GM18867 (cell line): ENCODE measurements around the gene MAEL.
A peak's percentile ranks its signal among the peaks of the same experiment; 100 is the strongest.
"Not testable (repeated sequence)": the region's sequence is repeated elsewhere in the genome, so short reads cannot be mapped to it uniquely, and the experiment has no call there.

ENCODE experiments used
- ATAC-seq: cut with Tn5 transposase; IDR thresholded peaks from one replicate; pipeline ENCODE4 v1.9.1; 2021; ENCODE audit warnings: mild to moderate bottlenecking, moderate library complexity; ENCODE audit not compliant: unreplicated experiment

Gene MAEL

DNA sequence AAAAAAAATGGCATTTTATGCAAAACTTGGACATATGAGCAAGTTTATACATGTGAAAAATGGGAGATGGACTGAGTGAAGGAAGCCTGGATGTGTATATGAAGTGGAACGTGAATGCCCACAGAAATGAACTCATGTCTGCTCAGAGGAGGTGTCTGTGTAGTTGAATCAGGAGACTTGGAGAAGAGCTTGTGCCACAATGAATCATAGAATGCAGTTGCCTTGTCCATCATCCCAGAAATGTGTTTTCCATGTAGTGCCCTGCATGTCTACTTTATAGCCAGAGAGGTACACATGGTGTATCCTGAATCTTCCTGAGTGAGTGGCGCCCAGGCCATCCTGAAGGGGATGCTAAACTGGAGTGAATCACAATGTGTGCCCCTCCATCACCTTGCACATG lies 11.1 kb upstream of the MAEL start:
- ATAC-seq, result no peak

DNA sequence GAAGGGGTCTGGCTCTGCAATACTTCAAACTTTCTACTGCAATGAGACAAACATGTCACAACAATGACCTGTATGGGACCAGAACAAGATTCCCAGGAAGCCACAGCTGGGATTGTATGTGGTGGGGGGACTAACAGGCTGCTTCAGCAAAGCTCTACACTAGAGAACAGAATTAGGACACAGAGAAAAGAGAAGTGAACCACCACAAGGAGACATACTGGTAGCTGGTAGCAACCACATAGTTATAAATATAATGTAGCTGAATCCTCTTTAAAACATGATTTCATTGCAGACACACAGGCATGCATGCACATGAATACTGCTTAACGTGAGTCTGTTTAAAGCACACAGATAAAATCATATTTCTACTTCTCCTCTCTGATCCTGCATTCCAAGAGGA lies 10.3 kb upstream of the MAEL start:
- peak; percentile 55 for ATAC-seq

DNA sequence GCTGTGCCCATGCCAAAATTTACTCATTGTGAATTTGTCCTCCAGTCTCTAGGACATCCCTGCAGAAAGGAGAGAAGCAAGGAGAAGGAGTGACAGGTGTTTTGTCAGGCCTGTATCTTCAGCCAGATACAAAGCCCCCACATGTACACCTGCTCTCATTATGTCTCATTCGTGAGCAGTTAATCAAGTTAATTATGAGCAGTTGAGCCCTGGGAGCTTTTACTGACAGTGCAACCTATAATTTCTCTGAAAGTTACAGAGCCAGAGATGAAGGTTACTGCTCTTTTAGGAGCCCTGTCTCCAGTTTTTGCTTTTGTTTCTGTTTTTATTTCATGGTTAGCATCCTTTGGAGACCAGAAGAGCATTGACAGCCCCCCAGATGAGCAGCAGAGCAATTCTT lies 8.7 kb upstream of the MAEL start:
- ATAC-seq, result no peak

DNA sequence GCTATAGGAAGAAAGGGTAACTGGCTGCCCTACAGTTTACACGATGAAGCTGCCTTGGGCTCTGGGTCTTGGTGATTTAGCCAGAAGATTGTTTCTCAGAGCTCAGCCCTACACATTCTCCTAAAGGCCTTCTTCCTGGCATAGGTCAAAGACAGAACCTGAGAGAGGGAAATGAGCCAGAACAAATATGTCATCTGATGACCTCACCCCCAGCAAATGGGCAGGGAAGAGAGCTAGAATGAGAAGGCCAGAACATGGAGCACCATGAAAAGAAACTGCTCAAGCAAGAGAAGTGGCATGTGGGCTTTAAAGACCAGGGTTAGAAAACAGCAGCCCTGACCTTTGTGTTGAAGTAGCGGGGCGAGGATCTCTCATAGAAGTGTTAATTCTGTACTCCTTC lies 8.3 kb upstream of the MAEL start:
- ATAC-seq, result no peak

DNA sequence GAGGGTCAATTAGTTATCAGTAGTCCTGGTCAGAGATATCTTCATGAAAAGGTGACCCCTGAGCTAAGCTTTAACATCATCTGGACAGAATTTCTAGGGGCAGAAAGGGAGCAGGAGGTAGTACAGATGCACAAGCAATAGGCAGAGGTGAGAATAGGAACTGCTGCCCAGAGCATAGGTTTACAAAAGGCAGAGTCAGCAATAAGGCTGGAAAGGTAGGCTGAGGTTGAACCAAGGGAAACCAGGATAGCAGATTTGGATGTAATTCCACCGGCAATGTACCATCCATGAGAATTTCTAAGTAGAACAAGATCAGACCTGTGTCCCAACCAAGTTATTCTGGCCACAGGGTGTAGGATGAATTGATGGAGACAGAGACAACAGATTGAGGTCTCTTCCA lies 7.5 kb upstream of the MAEL start:
- ATAC-seq, result no peak

DNA sequence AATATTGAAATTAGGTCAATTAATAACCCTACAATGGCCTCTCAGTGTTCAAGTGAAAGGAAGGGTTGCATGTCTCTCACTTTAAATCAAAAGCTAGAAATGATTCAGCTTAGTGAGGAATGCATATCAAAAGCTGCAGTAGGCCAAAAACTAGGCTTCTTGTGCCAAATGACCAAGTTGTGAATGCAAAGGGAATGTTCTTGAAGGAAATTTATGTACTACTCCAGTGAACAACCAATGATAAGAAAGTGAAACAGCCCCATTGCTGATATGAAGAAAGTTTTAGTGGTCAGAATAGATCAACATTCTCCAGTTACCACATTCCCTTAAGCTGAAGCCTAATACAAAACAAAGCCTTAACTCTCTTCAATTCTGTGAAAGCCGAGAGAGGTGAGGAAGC lies 10.0 kb downstream of the MAEL start:
- ATAC-seq, result peak; percentile 43

DNA sequence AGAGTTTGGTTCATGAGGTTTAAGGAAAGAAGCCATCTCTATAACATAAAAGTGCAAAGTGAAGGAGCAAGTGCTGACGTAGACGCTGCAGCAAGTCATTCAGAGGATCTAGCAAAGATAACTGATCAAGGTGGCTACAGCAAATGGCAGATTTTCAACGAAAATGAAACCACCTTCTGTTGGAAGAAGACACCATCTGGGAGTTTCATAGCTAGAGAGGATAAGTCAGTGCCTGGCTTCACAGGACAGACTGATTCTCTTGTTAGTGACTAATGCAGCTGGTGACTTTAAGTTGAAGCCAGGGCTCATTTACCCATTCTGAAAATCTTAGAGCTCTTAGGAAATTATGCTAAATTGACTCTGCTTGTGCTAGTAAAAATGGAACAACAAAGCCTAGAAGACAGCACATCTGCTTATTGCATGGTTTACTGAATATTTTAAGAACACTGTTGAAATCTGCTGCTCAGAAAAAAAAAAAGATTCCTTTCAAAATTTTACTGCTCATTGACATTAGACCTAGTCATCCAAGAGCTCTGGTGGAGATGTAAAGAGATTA lies 10.5 kb downstream of the MAEL start:
- ATAC-seq, result peak; percentile 85

DNA sequence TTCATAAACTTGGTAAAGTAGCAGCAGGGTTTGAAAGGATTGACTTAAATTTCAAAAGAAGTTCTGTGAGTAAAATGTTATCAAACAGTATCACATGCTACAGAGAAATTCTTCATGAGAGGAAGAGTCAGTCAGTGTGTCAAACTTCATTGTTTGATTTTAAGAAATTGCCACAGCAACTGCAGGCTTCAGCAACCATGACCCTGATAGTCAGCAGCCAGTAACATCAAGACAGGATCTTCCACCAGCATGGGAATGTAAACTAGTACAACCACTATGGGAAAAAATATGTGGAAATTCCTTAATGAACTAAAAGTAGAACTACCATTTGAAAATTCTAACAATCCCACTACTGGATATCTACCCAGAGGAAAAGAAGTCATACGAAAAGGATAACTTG lies 11.5 kb downstream of the MAEL start:
- no peak for ATAC-seq

DNA sequence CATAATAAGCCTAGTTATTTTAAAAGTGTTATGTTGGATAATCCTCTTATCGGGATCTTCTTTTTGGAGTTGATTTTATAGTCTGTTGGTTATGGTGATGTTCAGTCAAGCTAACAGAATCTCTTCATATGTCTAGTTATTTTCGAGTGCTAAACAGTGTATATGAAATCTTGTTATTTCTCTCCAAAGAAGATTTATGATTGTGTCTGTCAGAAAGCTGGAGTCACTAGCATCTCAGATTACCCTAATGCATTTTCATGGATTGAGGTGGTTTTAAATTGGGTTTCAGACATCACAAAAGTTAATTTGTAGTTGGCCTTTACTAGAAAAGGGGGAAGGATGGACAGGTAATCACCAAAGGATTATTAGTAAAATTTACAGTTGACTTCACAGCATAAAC lies 13.3 kb downstream of the MAEL start:
- no peak for ATAC-seq

DNA sequence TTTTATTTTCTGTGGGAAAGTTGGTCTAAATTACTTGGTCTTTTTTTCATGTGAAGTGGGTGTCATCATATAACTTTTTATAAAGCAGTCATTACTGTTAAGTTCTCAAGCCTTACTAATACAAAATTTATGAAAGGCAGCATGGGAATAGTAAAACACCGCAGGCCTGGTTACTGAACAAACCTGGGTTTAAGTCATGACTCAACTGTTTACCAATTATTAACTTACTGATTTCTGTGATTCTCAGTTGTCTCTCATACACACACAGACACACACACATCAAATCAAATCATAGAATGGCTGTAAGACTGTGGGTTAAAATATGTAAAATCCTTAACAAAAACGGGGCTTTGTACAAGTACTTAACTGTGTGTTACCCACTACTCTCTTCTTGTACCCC lies 14.6 kb downstream of the MAEL start:
- ATAC-seq, result no peak

DNA sequence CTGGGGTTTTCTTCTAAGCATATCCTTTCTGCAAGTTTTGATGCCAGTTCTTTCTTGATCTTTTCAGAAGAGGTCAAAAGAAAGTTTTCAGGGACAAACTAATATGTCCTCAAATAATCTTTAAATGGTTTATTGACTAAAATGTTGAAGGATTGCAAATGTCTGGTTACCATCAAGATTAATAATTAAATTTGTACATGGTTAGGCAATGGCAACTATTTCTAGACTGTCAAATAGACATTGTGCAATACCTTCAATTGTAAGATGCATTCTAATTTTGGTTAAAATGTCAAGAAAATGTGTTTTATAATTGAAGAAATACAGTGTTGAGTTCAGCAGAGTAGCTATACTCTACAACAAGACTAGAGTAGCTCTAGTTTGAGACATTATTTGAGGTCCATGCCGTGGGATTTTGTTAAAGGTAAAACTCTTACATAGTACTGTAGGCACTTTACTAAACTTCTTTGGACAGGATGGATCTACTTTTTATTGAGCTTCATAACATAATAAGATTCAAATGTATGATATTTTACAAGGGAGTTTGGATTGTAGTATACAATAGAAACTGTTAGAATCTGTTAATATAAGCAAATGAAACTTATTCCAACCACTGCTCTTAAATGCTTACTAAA lies 22.6 kb downstream of the MAEL start:
- no peak for ATAC-seq

DNA sequence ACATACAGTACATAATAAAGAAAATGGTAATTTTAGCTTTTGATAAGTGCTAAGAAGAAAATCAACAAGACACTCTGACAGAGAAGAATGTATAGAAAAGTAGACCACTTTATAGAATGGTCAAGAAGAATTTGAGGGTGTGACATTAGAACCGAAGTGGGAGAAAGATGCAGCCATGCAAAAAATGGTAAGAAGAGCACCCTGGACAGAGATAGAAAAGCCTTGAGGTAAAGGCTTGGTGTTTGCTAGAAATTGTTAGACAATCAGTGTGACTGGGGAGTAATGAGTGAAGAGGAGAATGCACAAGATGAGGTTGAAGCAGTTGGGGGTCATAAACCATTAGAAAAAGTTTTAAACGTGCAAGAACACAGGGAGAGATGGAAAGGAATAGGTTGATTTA lies 23.5 kb downstream of the MAEL start:
- ATAC-seq, result no peak

DNA sequence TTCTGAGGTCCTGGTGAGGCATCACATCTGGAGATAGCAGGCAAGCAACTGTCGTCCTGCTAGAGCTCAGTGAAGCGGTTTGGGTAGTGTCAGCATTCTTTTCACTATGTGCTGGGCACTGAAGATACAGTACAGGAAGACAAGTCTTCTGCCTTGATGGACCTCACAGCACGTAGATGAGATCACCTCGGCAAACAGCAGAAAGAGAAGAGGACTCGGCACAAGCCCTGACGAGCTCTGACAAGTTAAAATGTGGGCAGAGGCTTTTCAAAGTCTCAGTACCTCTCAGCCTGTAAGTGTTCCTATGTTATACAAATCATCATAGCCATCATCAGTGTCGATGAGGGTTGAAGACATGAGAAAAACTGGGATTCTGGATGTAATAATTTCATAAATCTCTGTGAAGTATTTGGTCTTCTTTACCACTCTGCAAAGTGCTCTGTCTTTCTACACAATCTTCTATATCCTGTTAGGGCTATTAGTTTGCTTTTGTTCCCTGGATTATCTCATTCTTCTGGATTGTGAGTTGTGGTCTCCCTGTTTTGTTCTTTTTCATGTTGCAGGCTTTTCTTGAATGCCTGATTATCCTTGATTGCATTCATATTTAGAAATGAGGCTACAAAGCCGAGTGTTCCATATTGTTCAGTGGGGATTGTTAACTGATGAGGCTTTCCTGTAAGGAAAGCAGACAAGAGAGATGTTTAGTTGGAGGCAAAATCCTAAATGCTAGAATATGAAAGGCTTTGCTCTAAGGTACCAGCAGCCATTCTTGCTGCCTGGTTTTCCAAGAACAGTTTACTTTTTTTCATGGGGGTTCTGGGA lies 24.2 kb downstream of the MAEL start:
- no peak for ATAC-seq

DNA sequence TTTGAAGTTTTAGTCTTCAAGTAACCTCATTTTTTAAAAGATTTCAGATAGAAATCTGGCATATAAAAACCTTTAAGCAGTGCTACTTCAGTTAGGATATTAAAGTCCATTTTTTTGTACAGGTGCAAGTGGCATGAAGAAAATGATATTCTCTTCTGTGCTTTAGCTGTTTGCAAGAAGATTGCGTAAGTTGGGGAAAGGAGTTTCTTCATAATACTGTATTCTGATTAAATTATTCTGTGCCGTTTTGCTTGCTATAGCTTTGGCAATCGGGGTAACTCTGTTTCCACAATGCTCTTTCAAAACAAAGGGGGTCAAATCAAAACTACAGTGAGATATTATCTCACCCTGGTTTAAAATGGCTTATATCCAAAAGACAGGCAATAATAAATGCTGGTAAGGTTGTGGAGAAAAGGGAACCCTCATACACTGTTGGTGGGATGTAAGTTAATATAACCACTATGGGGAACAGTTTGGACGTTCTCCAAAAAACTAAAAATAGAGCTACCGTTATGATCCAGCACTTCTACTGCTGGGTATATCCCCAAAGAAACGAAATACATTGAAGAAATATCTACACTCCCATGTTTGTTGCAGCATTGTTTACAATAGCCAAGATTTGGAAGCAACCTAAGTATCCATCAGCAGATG lies 27.1 kb downstream of the MAEL start:
- no peak for ATAC-seq

DNA sequence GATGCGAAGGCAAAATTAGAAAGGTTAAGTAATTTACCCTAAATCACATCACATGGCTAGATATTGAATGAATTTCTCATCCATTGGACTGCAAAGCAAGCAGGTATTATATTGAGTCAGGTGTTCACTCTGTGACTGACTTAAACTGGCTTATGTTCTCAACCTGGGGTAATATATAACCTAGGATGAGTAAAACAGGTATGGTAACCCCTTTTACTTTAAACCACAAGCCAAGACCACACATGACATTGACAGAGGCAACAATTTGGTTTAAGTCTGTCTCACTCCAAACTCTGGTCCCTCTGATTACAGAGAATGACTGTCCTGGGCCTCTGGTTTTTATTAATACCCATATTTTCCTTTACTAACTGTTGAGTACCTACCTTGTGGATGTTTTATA lies 33.3 kb downstream of the MAEL start:
- ATAC-seq, result peak; percentile 55

DNA sequence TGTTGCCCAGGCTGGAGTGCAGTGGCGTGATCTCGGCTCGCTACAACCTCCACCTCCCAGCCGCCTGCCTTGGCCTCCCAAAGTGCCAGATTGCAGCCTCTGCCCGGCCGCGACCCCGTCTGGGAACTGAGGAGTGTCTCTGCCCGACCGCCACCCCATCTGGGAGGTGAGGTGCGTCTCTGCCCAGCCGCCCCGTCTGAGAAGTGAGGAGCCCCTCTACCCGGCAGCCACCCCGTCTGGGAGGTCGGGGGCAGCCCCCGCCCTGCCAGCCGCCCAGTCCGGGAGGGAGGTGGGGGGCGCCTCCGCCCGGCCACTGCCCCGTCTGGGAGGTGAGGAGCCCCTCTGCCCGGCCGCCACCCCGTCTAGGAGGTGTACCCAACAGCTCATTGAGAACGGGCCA lies 40.5 kb downstream of the MAEL start:
- ATAC-seq, result not testable (repeated sequence)

DNA sequence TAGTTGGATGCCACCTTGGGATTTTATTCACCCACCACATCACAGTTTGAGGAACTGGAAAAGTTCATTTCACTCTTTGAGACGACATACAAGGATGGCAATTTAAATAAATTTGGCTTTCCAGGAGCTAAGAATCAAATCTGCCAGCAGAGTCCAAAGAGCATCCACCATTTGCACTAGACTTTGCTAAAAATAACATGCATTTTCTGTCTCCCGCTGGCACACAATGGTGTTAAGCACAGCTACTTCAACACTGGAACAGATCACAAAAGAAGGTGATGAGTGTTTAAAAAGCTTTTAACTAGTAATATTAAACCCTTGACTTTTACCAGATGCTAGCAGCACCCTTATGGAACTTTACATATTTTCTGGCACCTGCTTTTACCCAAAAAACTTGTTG lies 44.6 kb downstream of the MAEL start:
- no peak for ATAC-seq

DNA sequence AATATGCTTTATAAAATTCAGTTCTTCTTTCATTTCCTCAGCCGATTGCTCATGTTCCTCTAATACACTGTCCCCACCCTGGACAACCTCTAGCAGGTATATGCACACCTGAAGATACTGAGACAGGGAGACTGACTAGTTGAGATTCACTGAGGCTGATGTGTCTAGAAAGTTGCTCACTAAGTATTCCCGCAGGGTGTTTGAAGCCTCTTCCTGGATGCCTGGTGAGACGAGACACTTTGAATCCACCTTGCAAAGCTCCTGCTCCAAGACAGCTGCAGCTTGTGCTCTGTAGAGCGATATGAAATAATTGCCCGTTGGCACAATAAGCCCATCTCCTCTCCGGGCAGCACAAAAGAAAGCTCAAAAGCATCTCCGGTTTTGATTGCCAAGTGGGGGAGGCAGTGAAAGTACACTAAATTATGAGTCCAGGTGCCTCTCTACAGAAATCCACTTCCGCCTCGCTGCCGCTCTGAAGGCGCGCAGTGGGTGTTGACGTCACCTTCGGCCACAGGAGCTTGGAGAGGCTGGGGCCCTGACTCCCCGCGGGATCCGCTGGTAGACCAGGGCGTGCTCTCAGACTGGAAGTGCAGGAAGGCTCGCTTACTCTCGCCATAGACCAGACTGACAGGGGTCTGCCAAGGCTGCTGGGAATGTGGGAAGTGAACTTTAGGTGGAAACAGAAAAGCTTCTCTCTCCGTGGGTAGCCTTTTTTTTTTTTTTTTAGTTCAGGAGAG lies 54.8 kb downstream of the MAEL start:
- ATAC-seq, result peak; percentile 100

DNA sequence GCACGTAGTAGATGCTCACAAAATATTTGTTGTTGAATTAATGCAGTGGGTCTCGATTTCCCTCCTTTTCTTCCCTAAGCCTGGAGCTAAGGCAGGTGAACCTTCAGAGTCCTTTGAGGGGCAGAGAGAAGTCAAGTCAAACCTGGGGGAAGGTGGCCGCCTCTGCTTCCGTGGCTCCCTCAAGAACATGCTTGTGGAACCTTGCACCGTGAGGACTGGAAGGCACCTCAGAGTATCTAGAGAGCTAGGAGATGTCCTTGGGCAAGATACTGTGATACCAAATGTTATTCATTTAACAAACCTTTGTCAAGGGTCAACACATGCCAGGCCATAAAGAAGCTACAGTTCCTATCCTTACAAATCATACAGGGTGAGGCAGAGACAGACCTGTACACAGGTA lies 62.8 kb downstream of the MAEL start:
- no peak for ATAC-seq

DNA sequence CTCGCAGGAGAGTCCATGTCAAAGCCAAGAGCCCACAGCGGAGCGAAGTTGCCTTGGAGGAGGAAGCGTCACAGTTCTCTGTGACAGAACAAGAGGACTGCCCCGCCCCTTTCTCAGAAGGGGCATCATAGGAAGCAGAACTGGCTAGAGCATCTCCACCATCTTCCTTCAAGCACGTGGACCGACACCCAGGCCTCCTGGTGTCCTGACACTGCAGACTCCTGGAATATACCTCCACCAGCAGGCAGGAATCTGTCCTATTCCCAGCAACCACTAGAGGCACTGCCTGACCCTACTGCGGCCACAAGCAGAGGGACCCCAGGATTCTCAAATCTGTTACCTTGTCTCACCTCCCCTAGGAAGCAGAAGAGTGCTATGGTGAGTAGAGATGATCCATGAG lies 63.3 kb downstream of the MAEL start:
- ATAC-seq, result no peak

DNA sequence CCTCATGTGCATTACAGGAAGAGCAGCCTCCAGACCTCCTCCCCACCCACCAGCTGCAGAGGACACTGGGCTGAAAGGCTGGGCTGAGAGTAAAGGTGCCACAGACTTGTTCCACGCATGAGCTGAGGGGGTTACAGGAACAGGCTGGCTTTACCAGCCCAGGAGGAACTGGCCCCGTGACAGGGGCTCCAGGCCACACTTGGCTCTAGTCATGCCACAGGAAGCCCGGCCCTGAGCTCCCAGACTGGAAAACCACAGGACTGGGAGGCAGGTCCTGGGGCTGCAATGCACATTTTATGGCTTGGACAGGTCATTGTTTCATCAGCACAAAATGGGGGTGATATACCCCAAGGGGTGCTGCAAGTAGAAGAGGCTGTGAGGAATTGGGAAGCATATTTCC lies 65.5 kb downstream of the MAEL start:
- ATAC-seq, result no peak
